H9 (cell line): Measurements from ENCODE around the gene SNX32. TPM values are rescaled to one million over a fixed set of nuclear protein-coding genes. Genes with fewer than 3 reads are reported as not detected.

Experiments
- DNase-seq: peaks from one replicate; pipeline ENCODE4 v3.0.0-alpha.2; 2017
- H2AFZ ChIP-seq: one replicate; pipeline ENCODE4 v1.6.1; 2013; ENCODE audit warnings: mild to moderate bottlenecking, low read length, control low read depth, moderate library complexity
- H2AK5ac ChIP-seq: 2 replicates; pipeline ENCODE4 v1.6.1; 2013; ENCODE audit warnings: low read length, control low read depth, mixed read lengths; ENCODE audit not compliant: insufficient read length
- H2BK120ac ChIP-seq: one replicate; pipeline ENCODE4 v1.6.1; 2013; ENCODE audit warnings: low read depth, mild to moderate bottlenecking, low read length, control low read depth, inconsistent platforms; ENCODE audit not compliant: poor library complexity, severe bottlenecking
- H2BK12ac ChIP-seq: 2 replicates; pipeline ENCODE4 v1.6.1; 2013; ENCODE audit warnings: low read length, control low read depth, mixed read lengths, low read depth; ENCODE audit not compliant: insufficient read length
- H2BK15ac ChIP-seq: 2 replicates; pipeline ENCODE4 v1.6.1; 2013; ENCODE audit warnings: low read depth, low read length, control low read depth
- H2BK20ac ChIP-seq: one replicate; pipeline ENCODE4 v1.6.1; 2013; ENCODE audit warnings: low read depth, mild to moderate bottlenecking, low read length, control low read depth, inconsistent platforms; ENCODE audit not compliant: poor library complexity, severe bottlenecking
- H2BK5ac ChIP-seq: 2 replicates; pipeline ENCODE4 v1.6.1; 2013; ENCODE audit warnings: low read length, control low read depth, mixed read lengths; ENCODE audit not compliant: insufficient read length
- H3K14ac ChIP-seq: 2 replicates; pipeline ENCODE4 v1.6.1; 2013; ENCODE audit warnings: low read length, control low read depth; ENCODE audit not compliant: insufficient read depth
- H3K18ac ChIP-seq: 2 replicates; pipeline ENCODE4 v1.6.1; 2013; ENCODE audit warnings: low read depth, mild to moderate bottlenecking, mixed read lengths, low read length, control low read depth; ENCODE audit not compliant: insufficient read length
- H3K23ac ChIP-seq: 2 replicates; pipeline ENCODE4 v1.6.1; 2013; ENCODE audit warnings: low read length, control low read depth, mixed read lengths, low read depth; ENCODE audit not compliant: insufficient read length
- H3K23me2 ChIP-seq: 2 replicates; pipeline ENCODE4 v1.6.1; 2013; ENCODE audit warnings: low read depth, mild to moderate bottlenecking, mixed read lengths, low read length, control low read depth; ENCODE audit not compliant: insufficient read length, poor library complexity, severe bottlenecking
- H3K27ac ChIP-seq: 2 replicates; pipeline ENCODE4 v1.5.1; 2013; ENCODE audit warnings: low read length, control low read depth, mixed read lengths, low read depth; ENCODE audit not compliant: insufficient read length
- H3K27me3 ChIP-seq: 2 replicates; pipeline ENCODE4 v1.6.1; 2013; ENCODE audit warnings: low read length, control low read depth, inconsistent platforms; ENCODE audit not compliant: insufficient read depth
- H3K4ac ChIP-seq: 2 replicates; pipeline ENCODE4 v1.6.1; 2013; ENCODE audit warnings: low read depth, mild to moderate bottlenecking, control low read depth, inconsistent platforms, low read length, moderate library complexity
- H3K4me1 ChIP-seq: 2 replicates; pipeline ENCODE4 v1.6.1; 2013; ENCODE audit warnings: low read length, control low read depth, inconsistent platforms; ENCODE audit not compliant: insufficient read depth
- H3K4me2 ChIP-seq: 2 replicates; pipeline ENCODE4 v1.6.1; 2013; ENCODE audit warnings: low read length, control low read depth, mixed read lengths; ENCODE audit not compliant: insufficient read length, insufficient read depth
- H3K56ac ChIP-seq: 2 replicates; pipeline ENCODE4 v1.6.1; 2013; ENCODE audit warnings: low read depth, mild to moderate bottlenecking, mixed read lengths, low read length, control low read depth; ENCODE audit not compliant: insufficient read length
- H3K79me1 ChIP-seq: 2 replicates; pipeline ENCODE4 v1.6.1; 2013; ENCODE audit warnings: low read depth, mild to moderate bottlenecking, moderate library complexity, low read length, control low read depth, inconsistent platforms; ENCODE audit not compliant: insufficient read depth, poor library complexity, severe bottlenecking
- H3K79me2 ChIP-seq: 2 replicates; pipeline ENCODE4 v1.6.1; 2013; ENCODE audit warnings: low read length, control low read depth, inconsistent platforms; ENCODE audit not compliant: insufficient read depth
- H3K9ac ChIP-seq: 2 replicates; pipeline ENCODE4 v1.6.1; 2013; ENCODE audit warnings: low read length, control low read depth, mixed read lengths; ENCODE audit not compliant: insufficient read length; ENCODE audit errors: extremely low read depth
- H3K9me3 ChIP-seq: one replicate; pipeline ENCODE4 v1.6.1; 2013; ENCODE audit warnings: low read depth, low read length, inconsistent platforms; ENCODE audit not compliant: control insufficient read depth
- H3T11ph ChIP-seq: one replicate; pipeline ENCODE4 v1.6.1; 2013; ENCODE audit warnings: mild to moderate bottlenecking, low read length, control low read depth, inconsistent platforms
- H4K20me1 ChIP-seq: one replicate; pipeline ENCODE4 v1.6.1; 2013; ENCODE audit not compliant: control insufficient read depth, insufficient read length, insufficient read depth
- H4K5ac ChIP-seq: 2 replicates; pipeline ENCODE4 v1.6.1; 2013; ENCODE audit warnings: low read depth, mild to moderate bottlenecking, mixed read lengths, low read length, control low read depth; ENCODE audit not compliant: insufficient read length
- H4K8ac ChIP-seq: replicated peaks from 2 replicates; pipeline ENCODE4 v1.6.1; 2013; ENCODE audit warnings: low read length, control low read depth, mixed read lengths, low read depth; ENCODE audit not compliant: insufficient read length
- H4K91ac ChIP-seq: 2 replicates; pipeline ENCODE4 v1.6.1; 2013; ENCODE audit warnings: low read depth, mild to moderate bottlenecking, moderate library complexity, mixed read lengths, low read length, control low read depth; ENCODE audit not compliant: insufficient read length
- H3K27ac Mint-ChIP-seq, 3 experiments: 2 replicates in 2 of 3; 3 replicates in 1 of 3; pipeline ENCODE4 v1.8.0; 2020 to 2021; ENCODE audit warnings: mixed read lengths in 3 of 3, mild to moderate bottlenecking in 1 of 3, moderate library complexity in 1 of 3
- H3K27me3 Mint-ChIP-seq: 2 replicates; pipeline ENCODE4 v1.8.0; 2021; ENCODE audit warnings: low read depth, mild to moderate bottlenecking, moderate library complexity, mixed read lengths
- H3K36me3 Mint-ChIP-seq, 3 experiments: 2 replicates in 2 of 3; 3 replicates in 1 of 3; pipeline ENCODE4 v1.8.0; 2020 to 2021; ENCODE audit warnings: low read depth in 3 of 3, mixed read lengths in 3 of 3; ENCODE audit not compliant: insufficient read depth in 1 of 3
- H3K4me1 Mint-ChIP-seq, 2 experiments: 2 replicates each; pipeline ENCODE4 v1.8.0; 2020; ENCODE audit warnings: mixed read lengths in 2 of 2
- H3K4me3 Mint-ChIP-seq, 2 experiments: 2 replicates in 1 of 2; 3 replicates in 1 of 2; pipeline ENCODE4 v1.8.0; 2020 to 2021; ENCODE audit warnings: mild to moderate bottlenecking in 2 of 2, mixed read lengths in 2 of 2, moderate library complexity in 1 of 2
- H3K9me3 Mint-ChIP-seq, 2 experiments: 2 replicates in 1 of 2; 3 replicates in 1 of 2; pipeline ENCODE4 v1.8.0; 2020; ENCODE audit warnings: mild to moderate bottlenecking in 2 of 2, mixed read lengths in 2 of 2, moderate library complexity in 1 of 2
- WGBS: extraction: QIAGEN DNeasy Blood & Tissue Kit; methylation state at CpG from one replicate; pipeline ENCODE4 v1.1.7; 2013; ENCODE audit warnings: missing lambda C conversion rate, low lambda C conversion rate, mixed read lengths; ENCODE audit not compliant: insufficient read length; ENCODE audit errors: extremely low coverage; 5-methylcytosine and 5-hydroxymethylcytosine counted together
- total RNA-seq: library from RNA; stranded (reverse); gene quantifications from 2 replicates; pipeline ENCODE4 v1.2.1, GENCODE V29; 2021
- TF ChIP-seq, protein P1 (sequence below): fragments of 200-600 bp; sonication (generic); conservative IDR thresholded peaks from 3 replicates; pipeline ENCODE4 v1.8.0; 2021; ENCODE audit warnings: antibody characterized with exemption, mild to moderate bottlenecking

The SNX32 gene
- total RNA-seq, 1 experiment from 2014 or later: 1.2 TPM

DNA sequence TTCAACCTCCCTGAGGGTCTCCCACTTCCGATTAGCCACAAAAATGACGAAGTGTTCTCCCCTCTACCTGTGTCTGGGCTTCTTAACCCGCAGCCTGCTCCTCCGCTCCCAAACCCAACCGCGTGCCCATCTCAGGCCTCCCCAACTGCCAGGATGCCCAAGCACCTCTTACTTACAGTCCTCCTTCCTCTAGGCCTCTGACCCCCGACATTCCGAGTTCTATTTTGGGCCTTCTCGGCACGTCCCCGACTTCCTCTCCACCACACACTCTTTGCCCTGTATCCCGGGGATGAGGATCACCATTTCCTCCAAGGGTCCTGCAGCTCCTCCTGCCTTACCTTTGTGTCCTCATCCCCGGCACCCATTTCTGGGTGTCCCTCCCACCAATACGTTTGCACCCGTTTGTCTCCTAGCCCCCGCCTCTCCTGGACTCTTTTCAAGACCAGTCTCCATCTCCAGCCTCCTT lies 26.1 kb downstream of the SNX32 start:
- H3K23ac ChIP-seq: no peak overlapping the region
- no peak for DNase-seq
- H3K56ac ChIP-seq: no peak overlapping the region
- H4K8ac ChIP-seq: no peak overlapping the region
- peak overlapping the region; percentile 65 for H2BK5ac ChIP-seq
- peaks cover 38 to 51% (median 49%) of the 10 kb centered on the region in 3 experiments for H3K36me3 Mint-ChIP-seq
- H3K4ac ChIP-seq: peak overlapping the region; percentile 61; the same call in 1 of the 2 replicates
- peak overlapping the region; percentile 83 for H3K27ac ChIP-seq
- H2AFZ ChIP-seq: no peak overlapping the region
- no peaks in the 10 kb centered on the region for H3K9me3 ChIP-seq
- peak overlapping the region; percentile 9 for H3T11ph ChIP-seq
- H3K27me3 Mint-ChIP-seq: no peaks in the 10 kb centered on the region
- peak overlapping the region; percentile 96 to 99 (median 98) for H3K27ac Mint-ChIP-seq
- H2BK12ac ChIP-seq: no peak overlapping the region
- H3K9ac ChIP-seq: peak overlapping the region; percentile 81
- peak overlapping the region; percentile 76 for H2BK120ac ChIP-seq
- peaks cover 3% of the 10 kb centered on the region for H3K79me1 ChIP-seq
- peaks cover 0 to 3% of the 10 kb centered on the region in 2 experiments; a peak in 1 of 5 replicates for H3K9me3 Mint-ChIP-seq
- no peak overlapping the region for H2AK5ac ChIP-seq
- peak overlapping the region; percentile 94 for H3K18ac ChIP-seq
- no CpG with 5 or more reads among the region's 16 CpGs for WGBS
- H3K27me3 ChIP-seq: no peaks in the 10 kb centered on the region
- peaks cover 2% of the 10 kb centered on the region for H4K20me1 ChIP-seq
- TF ChIP-seq, protein P1, sequence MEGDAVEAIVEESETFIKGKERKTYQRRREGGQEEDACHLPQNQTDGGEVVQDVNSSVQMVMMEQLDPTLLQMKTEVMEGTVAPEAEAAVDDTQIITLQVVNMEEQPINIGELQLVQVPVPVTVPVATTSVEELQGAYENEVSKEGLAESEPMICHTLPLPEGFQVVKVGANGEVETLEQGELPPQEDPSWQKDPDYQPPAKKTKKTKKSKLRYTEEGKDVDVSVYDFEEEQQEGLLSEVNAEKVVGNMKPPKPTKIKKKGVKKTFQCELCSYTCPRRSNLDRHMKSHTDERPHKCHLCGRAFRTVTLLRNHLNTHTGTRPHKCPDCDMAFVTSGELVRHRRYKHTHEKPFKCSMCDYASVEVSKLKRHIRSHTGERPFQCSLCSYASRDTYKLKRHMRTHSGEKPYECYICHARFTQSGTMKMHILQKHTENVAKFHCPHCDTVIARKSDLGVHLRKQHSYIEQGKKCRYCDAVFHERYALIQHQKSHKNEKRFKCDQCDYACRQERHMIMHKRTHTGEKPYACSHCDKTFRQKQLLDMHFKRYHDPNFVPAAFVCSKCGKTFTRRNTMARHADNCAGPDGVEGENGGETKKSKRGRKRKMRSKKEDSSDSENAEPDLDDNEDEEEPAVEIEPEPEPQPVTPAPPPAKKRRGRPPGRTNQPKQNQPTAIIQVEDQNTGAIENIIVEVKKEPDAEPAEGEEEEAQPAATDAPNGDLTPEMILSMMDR: no peak
- H2BK20ac ChIP-seq: no peak overlapping the region
- H2BK15ac ChIP-seq: no peak overlapping the region
- peaks cover 14% of the 10 kb centered on the region; the same call in 1 of the 2 replicates for H3K79me2 ChIP-seq
- peak overlapping the region; percentile 92 for H3K4me2 ChIP-seq
- no peaks in the 10 kb centered on the region for H3K4me1 ChIP-seq
- H3K4me1 Mint-ChIP-seq: peaks cover 29% of the 10 kb centered on the region in 2 experiments
- H3K4me3 Mint-ChIP-seq: peak overlapping the region; percentile 78 to 93
- H4K5ac ChIP-seq: peak overlapping the region; percentile 63
- peaks cover 25% of the 10 kb centered on the region for H3K23me2 ChIP-seq
- peak overlapping the region; percentile 27 for H4K91ac ChIP-seq
- H3K14ac ChIP-seq: peak overlapping the region; percentile 98
